Gastrocnemius medialis (tissue), 4 donors: ENCODE results near the gene KRTAP10-6. TPM values are rescaled to one million over a fixed set of nuclear protein-coding genes. Genes with fewer than 3 reads are reported as not detected.
"Not testable (repeated sequence)": the region's sequence is repeated elsewhere in the genome, so short reads cannot be mapped to it uniquely, and the experiment has no call there.

ENCODE experiments used
- ATAC-seq, 2 donors: fragments of 150-250 bp; one replicate each; pipeline ENCODE4 v1.9.1; 2016
- DNase-seq, 2 donors: peaks; one replicate each; pipeline ENCODE4 v3.0.0-alpha.2; 2019
- H3K27ac ChIP-seq, 4 donors: fragments of 200-600 bp; sonication (generic); 1 replicate in 1 of 4; 2 replicates in 3 of 4; pipeline ENCODE4 v1.5.1; 2016 to 2018; ENCODE audit warnings: mild to moderate bottlenecking in 2 of 4, moderate library complexity in 1 of 4
- H3K27me3 ChIP-seq, 3 donors: fragments of 200-600 bp; sonication (generic) in 2 of 3; 1 replicate in 1 of 3; 2 replicates in 2 of 3; pipeline versions ENCODE4 v1.5.1 to v1.6.0; 2016 to 2019; ENCODE audit warnings: mild to moderate bottlenecking in 1 of 3, moderate library complexity in 1 of 3
- H3K36me3 ChIP-seq, 2 donors: fragments of 200-600 bp; sonication (generic) in 1 of 2; one replicate each; pipeline ENCODE4 v1.5.1; 2017 to 2018
- H3K4me1 ChIP-seq, 2 donors: fragments of 200-600 bp; sonication (generic) in 1 of 2; one replicate each; pipeline ENCODE4 v1.5.1; 2016 to 2017; ENCODE audit warnings: mild to moderate bottlenecking in 2 of 2
- H3K4me3 ChIP-seq, 4 donors: fragments of 200-600 bp; sonication (generic) in 3 of 4; 1 replicate in 1 of 4; 2 replicates in 3 of 4; pipeline ENCODE4 v1.5.1; 2016 to 2019; ENCODE audit warnings: mild to moderate bottlenecking in 2 of 4
- H3K9me3 ChIP-seq, 3 donors: fragments of 200-600 bp; sonication (generic) in 2 of 3; 1 replicate in 1 of 3; 2 replicates in 2 of 3; pipeline ENCODE4 v1.5.1; 2016 to 2019
- POLR2A ChIP-seq, 2 donors: fragments of 450-650 bp; IDR thresholded peaks; one replicate each; pipeline ENCODE4 v1.6.1; 2017; ENCODE audit warnings: antibody characterized with exemption in 2 of 2, mild to moderate bottlenecking in 2 of 2, moderate library complexity in 2 of 2
- in situ Hi-C, 4 donors: fragments of 200-750 bp; cut with MboI; loops; one replicate each; pipeline versions ENCODE4 v1.15.0 to v1.8.0; 2017; ENCODE audit warnings: low sequenced_read_pairs in 4 of 4
- intact Hi-C: fragments of 100-400 bp; cut with DNase I; formaldehyde crosslinking; loops from one replicate; pipeline ENCODE4 v1.15.1; 2023; ENCODE audit warnings: low total_unique reads
- total RNA-seq, 4 donors: library from RNA; depleted of rRNA; stranded (reverse); fragments of >200 nt; gene quantifications; one replicate each; pipeline versions ENCODE4 v1.1.0 to v1.2.3, GENCODE V29; 2016
- TF ChIP-seq, protein P1 (sequence below), 5 experiments: fragments of 450-650 bp in 3 of 5; fragments of 200-600 bp in 2 of 5; sonication (generic) in 2 of 5; IDR thresholded peaks in 4 of 5; conservative IDR thresholded peaks in 1 of 5; 1 replicate in 4 of 5; 2 replicates in 1 of 5; pipeline ENCODE4 v1.5.1; 2016 to 2019; ENCODE audit warnings: antibody characterized with exemption in 5 of 5, mild to moderate bottlenecking in 3 of 5, moderate library complexity in 3 of 5

The KRTAP10-6 gene
- total RNA-seq, 4 donors from 2014 or later, result not detected

DNA sequence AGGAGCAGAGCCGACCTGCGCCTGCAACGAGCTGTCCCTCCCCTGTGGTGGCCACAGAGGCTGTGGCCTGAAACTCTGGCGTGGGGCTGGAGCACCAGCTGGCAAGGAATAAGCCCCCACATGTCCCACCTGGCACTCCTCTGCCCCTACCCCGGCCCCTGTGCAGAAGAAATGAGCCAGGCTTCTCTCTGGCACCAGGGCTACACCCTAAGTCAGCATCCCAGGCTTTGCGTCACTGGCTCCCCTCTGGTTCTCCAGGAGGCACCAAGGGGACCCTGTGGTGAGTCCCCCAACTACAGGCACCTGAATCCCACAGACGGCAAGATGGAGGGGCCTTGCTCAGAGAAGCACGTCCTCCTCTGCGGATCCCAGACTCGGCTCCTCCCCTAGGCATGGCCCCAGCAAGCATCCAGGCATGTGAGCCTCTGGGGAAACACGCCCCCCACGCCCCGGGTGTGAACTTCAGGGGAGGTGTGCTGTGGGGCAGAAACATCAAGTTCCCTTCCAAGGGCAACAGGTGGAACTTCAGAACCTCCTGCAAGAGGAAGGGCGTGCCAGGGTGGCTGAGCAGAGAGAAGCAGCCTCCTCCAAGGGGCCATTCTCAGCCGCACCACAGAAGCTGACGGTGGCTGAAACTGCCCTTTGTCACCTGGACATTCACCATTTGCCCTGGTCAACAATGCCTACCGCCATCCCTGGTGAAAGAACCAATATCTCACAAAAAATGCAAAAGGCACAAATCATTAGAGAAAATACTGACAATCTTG, 11.0 kb upstream of the KRTAP10-6 start:
- no peaks in the 10 kb centered on the region for H3K9me3 ChIP-seq
- ATAC-seq (no peak), DNase-seq (no peak)
- in situ Hi-C loops (no loop called here), intact Hi-C loops (no loop called here)
- H3K36me3 ChIP-seq, result no peaks in the 10 kb centered on the region
- H3K27ac ChIP-seq, result no peak overlapping the region
- TF ChIP-seq, protein P1, sequence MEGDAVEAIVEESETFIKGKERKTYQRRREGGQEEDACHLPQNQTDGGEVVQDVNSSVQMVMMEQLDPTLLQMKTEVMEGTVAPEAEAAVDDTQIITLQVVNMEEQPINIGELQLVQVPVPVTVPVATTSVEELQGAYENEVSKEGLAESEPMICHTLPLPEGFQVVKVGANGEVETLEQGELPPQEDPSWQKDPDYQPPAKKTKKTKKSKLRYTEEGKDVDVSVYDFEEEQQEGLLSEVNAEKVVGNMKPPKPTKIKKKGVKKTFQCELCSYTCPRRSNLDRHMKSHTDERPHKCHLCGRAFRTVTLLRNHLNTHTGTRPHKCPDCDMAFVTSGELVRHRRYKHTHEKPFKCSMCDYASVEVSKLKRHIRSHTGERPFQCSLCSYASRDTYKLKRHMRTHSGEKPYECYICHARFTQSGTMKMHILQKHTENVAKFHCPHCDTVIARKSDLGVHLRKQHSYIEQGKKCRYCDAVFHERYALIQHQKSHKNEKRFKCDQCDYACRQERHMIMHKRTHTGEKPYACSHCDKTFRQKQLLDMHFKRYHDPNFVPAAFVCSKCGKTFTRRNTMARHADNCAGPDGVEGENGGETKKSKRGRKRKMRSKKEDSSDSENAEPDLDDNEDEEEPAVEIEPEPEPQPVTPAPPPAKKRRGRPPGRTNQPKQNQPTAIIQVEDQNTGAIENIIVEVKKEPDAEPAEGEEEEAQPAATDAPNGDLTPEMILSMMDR (IDR thresholded peaks at IDR 0.05 in 4 of 5, conservative IDR thresholded peaks at IDR 0.05 in 1 of 5), result no peak
- no peak for TF ChIP-seq POLR2A (IDR thresholded peaks at IDR 0.05)
- H3K27me3 ChIP-seq, result peaks cover 18 to 40% (median 28%) of the 10 kb centered on the region in 3 donors
- H3K4me1 ChIP-seq, result no peaks in the 10 kb centered on the region
- H3K4me3 ChIP-seq, result no peak overlapping the region

DNA sequence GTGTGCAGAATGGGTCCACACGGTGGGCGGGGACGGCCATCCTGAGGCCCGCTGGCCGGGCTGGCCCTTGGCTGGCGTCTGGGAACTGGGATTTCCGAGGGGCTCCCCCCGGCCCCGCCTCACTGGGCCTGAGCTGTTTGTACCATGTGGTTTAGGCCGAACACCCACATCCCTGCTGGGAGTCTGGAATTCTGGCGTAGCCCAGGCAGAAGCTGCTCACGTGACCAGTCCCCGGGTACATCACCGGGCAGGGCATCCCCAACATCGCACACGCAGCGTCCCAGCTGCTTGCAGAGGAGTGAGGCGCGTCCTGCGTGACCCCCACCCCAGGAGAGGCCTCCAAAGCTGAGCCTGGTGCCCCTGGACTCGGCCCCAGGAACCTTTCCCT, 10.2 kb upstream of the KRTAP10-6 start:
- in situ Hi-C loops (no loop called here), intact Hi-C loops (no loop called here)
- Histone ChIP-seq H3K27me3 (peaks cover 18 to 45% (median 31%) of the 10 kb centered on the region in 3 donors), H3K27ac (no peak overlapping the region), H3K9me3 (no peaks in the 10 kb centered on the region), H3K4me3 (no peak overlapping the region), H3K4me1 (no peaks in the 10 kb centered on the region), H3K36me3 (no peaks in the 10 kb centered on the region)
- ATAC-seq, result no peak
- DNase-seq, result no peak
- TF ChIP-seq, protein P1 (IDR thresholded peaks at IDR 0.05 in 4 of 5, conservative IDR thresholded peaks at IDR 0.05 in 1 of 5), result no peak
- no peak for TF ChIP-seq POLR2A (IDR thresholded peaks at IDR 0.05)

DNA sequence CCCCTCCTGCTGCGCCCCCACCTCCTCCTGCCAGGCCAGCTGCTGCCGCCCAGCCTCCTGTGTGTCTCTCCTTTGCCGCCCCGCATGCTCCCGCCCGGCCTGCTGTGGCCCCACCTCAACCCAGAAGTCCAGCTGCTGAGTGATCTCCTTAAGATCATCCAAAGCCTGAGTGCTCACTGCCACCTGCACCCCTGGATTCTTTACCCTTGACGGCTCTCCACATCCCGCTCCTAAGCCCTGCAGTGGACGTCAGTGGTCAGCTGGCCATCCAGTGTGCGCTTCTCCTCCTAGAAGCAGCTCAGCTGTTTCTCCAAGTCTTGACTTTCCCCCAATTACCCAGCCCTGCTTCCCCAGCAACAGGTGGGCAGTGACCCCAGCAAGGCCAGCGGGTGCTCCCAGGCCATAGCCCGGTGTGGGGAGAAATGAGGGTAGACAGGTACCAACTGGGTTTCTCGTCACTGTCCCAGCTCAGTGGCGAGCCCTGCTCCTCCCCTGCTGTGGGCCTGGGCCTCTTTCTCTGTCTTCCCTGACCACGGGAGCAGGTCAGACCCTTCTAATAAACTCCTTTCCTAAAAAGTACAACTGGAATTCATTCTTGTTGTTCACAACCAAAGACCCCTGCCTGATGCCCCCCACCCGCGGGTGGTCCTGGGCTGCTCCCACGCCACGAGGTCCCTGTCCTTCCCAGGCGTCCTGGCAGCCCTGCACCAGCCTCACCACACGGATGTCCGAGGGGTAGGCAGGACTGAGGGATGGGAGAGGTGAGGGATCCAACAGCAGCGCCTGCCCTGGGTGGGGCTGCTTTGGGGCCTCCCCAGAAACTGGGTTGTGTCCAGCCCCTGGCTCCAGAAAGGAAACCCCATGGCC, 9.5 kb upstream of the KRTAP10-6 start:
- ATAC-seq, result no peak
- no peaks in the 10 kb centered on the region for H3K9me3 ChIP-seq
- no peaks in the 10 kb centered on the region for H3K36me3 ChIP-seq
- H3K4me1 ChIP-seq, result no peaks in the 10 kb centered on the region
- in situ Hi-C loops (no loop called here), intact Hi-C loops (no loop called here)
- no peak for DNase-seq
- H3K4me3 ChIP-seq, result no peak overlapping the region
- H3K27me3 ChIP-seq, result peaks cover 18 to 45% (median 36%) of the 10 kb centered on the region in 3 donors
- TF ChIP-seq POLR2A (IDR thresholded peaks at IDR 0.05), result no peak
- TF ChIP-seq, protein P1 (IDR thresholded peaks at IDR 0.05 in 4 of 5, conservative IDR thresholded peaks at IDR 0.05 in 1 of 5), result no peak
- no peak overlapping the region for H3K27ac ChIP-seq

DNA sequence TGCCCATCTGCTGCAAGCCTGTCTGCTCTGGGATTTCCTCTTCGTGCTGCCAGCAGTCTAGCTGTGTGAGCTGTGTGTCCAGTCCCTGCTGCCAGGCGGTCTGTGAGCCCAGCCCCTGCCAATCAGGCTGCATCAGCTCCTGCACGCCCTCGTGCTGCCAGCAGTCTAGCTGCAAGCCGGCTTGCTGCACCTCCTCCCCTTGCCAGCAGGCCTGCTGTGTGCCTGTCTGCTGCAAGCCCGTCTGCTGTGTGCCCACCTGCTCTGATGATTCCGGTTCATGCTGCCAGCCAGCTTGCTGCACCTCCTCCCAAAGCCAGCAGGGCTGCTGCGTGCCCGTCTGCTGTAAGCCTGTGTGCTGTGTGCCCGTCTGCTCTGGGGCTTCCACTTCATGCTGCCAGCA, 8.8 kb upstream of the KRTAP10-6 start:
- in situ Hi-C loops, intact Hi-C loops, H3K4me3 ChIP-seq, ATAC-seq, DNase-seq, H3K4me1 ChIP-seq, H3K27ac ChIP-seq, H3K36me3 ChIP-seq, H3K9me3 ChIP-seq: not testable (repeated sequence)
- peaks cover 18 to 49% (median 39%) of the 10 kb centered on the region in 3 donors for H3K27me3 ChIP-seq

DNA sequence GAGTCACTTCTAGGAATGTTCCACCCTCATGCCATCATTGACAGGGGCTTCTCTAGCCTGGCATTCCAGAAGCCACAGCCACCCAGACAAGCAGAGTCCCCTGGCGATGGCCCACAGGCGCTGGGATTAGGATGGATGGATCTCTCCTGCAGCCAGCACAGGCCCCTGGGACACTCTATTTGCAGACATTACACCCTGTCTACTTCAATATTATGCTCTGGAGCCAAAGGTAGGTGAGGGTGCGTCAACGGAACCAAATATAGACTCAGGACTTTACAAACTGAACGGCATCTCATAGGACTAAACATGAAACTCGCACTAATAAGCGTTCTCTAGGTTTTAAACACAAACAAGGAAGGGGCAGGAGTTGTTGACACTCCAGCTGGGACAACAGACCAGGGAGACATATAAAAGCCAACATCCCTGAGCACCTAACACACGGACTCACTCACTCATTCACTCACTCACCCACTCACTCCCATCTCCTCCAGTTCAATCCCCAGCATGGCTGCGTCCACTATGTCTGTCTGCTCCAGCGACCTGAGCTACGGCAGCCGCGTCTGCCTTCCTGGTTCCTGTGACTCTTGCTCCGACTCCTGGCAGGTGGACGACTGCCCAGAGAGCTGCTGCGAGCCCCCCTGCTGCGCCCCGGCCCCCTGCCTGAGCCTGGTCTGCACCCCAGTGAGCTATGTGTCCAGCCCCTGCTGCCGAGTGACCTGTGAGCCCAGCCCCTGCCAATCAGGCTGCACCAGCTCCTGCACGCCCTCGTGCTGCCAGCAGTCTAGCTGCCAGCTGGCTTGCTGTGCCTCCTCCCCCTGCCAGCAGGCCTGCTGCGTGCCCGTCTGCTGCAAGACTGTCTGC, 8.0 kb upstream of the KRTAP10-6 start, which contains the start of gene KRTAP10-7:
Gene KRTAP10-7, plus strand, starts transcription at position 480 of the 861 bp plus-strand sequence. Its CDS starts 25 bp downstream, at position 505.
- H3K27me3 ChIP-seq, result peaks cover 18 to 51% (median 45%) of the 10 kb centered on the region in 3 donors
- ATAC-seq, H3K27ac ChIP-seq, DNase-seq, H3K4me3 ChIP-seq, H3K9me3 ChIP-seq, intact Hi-C loops, H3K4me1 ChIP-seq, H3K36me3 ChIP-seq, in situ Hi-C loops: not testable (repeated sequence)
